ENCODE measurements around the gene QSER1. TPM values are rescaled to one million over a fixed set of nuclear protein-coding genes. Genes with fewer than 3 reads are reported as not detected.
"Not testable (repeated sequence)": the region's sequence is repeated elsewhere in the genome, so short reads cannot be mapped to it uniquely, and the experiment has no call there.

The QSER1 gene
- total RNA-seq, 2 experiments from 2014 or later, result 9.8 to 11.2 TPM

- Mint-ChIP-seq H3K27me3 (no peaks in the 10 kb centered on the region), H3K4me3 (no peak overlapping the region), H3K4me1 (no peaks in the 10 kb centered on the region), H3K27ac (no peak overlapping the region), H3K36me3 (ENCODE audit: low read depth) (peaks cover 16% of the 10 kb centered on the region), H3K9me3 (peaks cover 8% of the 10 kb centered on the region)
- ChIA-PET CTCF (interaction anchor here (0.5 to 1.2 kb wide), 2 partner anchors 10 to 108 kb away, joined by 3 read pairs; no protein-coding TSS in a partner anchor), POLR2A (no interaction called here)
- no peak for DNase-seq
Observed at GRCh38 chr11:32949739-32950138, 57.1 kb downstream of the QSER1 start.

GRCh38 chr11:32952421-32952820 lies 59.8 kb downstream of the QSER1 start:
- no peak overlapping the region for H3K27ac Mint-ChIP-seq
- no peak overlapping the region for H3K4me3 Mint-ChIP-seq
- POLR2A ChIA-PET, result no interaction called here
- peaks cover 10% of the 10 kb centered on the region for H3K36me3 Mint-ChIP-seq (ENCODE audit: low read depth)
- no peaks in the 10 kb centered on the region for H3K4me1 Mint-ChIP-seq
- H3K9me3 Mint-ChIP-seq, result peaks cover 5% of the 10 kb centered on the region
- CTCF ChIA-PET, result no interaction called here
- no peaks in the 10 kb centered on the region for H3K27me3 Mint-ChIP-seq
- no peak for DNase-seq

- Mint-ChIP-seq H3K4me3 (no peak overlapping the region), H3K9me3 (no peaks in the 10 kb centered on the region), H3K27me3 (no peaks in the 10 kb centered on the region), H3K4me1 (no peaks in the 10 kb centered on the region), H3K36me3 (ENCODE audit: low read depth) (no peaks in the 10 kb centered on the region), H3K27ac (no peak overlapping the region)
- ChIA-PET POLR2A (no interaction called here), CTCF (no interaction called here)
- DNase-seq, result no peak
Observed at GRCh38 chr11:32953700-32954099, 61.1 kb downstream of the QSER1 start.

GRCh38 chr11:32960553-32961164 lies 68.0 kb downstream of the QSER1 start:
- POLR2A ChIA-PET, result no interaction called here
- no peaks in the 10 kb centered on the region for H3K27me3 Mint-ChIP-seq
- CTCF ChIA-PET, result interaction anchor here (0.9 to 8.5 kb wide), 4 partner anchors 11 to 201 kb away, joined by 3 to 121 read pairs (median 3); partner anchors contain the start of gene CSTF3
- no peak overlapping the region for H3K27ac Mint-ChIP-seq
- H3K4me1 Mint-ChIP-seq, result peaks cover 9% of the 10 kb centered on the region
- H3K36me3 Mint-ChIP-seq (ENCODE audit: low read depth), result peaks cover 8% of the 10 kb centered on the region
- H3K4me3 Mint-ChIP-seq, result no peak overlapping the region
- no peaks in the 10 kb centered on the region for H3K9me3 Mint-ChIP-seq
- DNase-seq, result no peak

GRCh38 chr11:32962016-32962415 lies 69.4 kb downstream of the QSER1 start:
- H3K27ac Mint-ChIP-seq, result no peak overlapping the region
- H3K27me3 Mint-ChIP-seq, result no peaks in the 10 kb centered on the region
- H3K36me3 Mint-ChIP-seq (ENCODE audit: low read depth), result peaks cover 13% of the 10 kb centered on the region
- no peak overlapping the region for H3K4me3 Mint-ChIP-seq
- ChIA-PET CTCF (interaction anchor here (0.9 to 8.5 kb wide), 2 partner anchors 82 to 103 kb away, joined by 3 to 121 read pairs; no protein-coding TSS in a partner anchor), POLR2A (no interaction called here)
- H3K4me1 Mint-ChIP-seq, result peaks cover 14% of the 10 kb centered on the region
- no peak for DNase-seq
- H3K9me3 Mint-ChIP-seq, result no peaks in the 10 kb centered on the region

GRCh38 chr11:32963721-32964120 lies 71.1 kb downstream of the QSER1 start:
- no peak overlapping the region for H3K27ac Mint-ChIP-seq
- ChIA-PET CTCF (interaction anchor here (3.4 kb wide), 1 partner anchor 102 kb away, joined by 17 read pairs; no protein-coding TSS in a partner anchor), POLR2A (no interaction called here)
- H3K36me3 Mint-ChIP-seq (ENCODE audit: low read depth), result peaks cover 15% of the 10 kb centered on the region
- no peak overlapping the region for H3K4me3 Mint-ChIP-seq
- no peaks in the 10 kb centered on the region for H3K9me3 Mint-ChIP-seq
- H3K4me1 Mint-ChIP-seq, result peaks cover 14% of the 10 kb centered on the region
- DNase-seq, result no peak
- no peaks in the 10 kb centered on the region for H3K27me3 Mint-ChIP-seq

GRCh38 chr11:32968541-32968940 lies 75.9 kb downstream of the QSER1 start:
- Mint-ChIP-seq H3K4me3 (no peak overlapping the region), H3K27me3 (no peaks in the 10 kb centered on the region), H3K36me3 (ENCODE audit: low read depth) (peaks cover 7% of the 10 kb centered on the region), H3K27ac (no peak overlapping the region), H3K9me3 (no peaks in the 10 kb centered on the region), H3K4me1 (peaks cover 5% of the 10 kb centered on the region)
- CTCF ChIA-PET, result interaction anchor here (3.1 kb wide), 1 partner anchor 97 kb away, joined by 18 read pairs; no protein-coding TSS in a partner anchor
- no peak for DNase-seq
- POLR2A ChIA-PET, result no interaction called here

GRCh38 chr11:32972233-32972632 lies 79.6 kb downstream of the QSER1 start:
- POLR2A ChIA-PET; H3K4me3 Mint-ChIP-seq; H3K27ac Mint-ChIP-seq; H3K4me1 Mint-ChIP-seq; H3K9me3 Mint-ChIP-seq; DNase-seq; H3K27me3 Mint-ChIP-seq; H3K36me3 Mint-ChIP-seq (ENCODE audit: low read depth): not testable (repeated sequence)
- CTCF ChIA-PET, result interaction anchor here (1.1 to 1.2 kb wide), 2 partner anchors 12 to 54 kb away, joined by 3 read pairs; no protein-coding TSS in a partner anchor

GRCh38 chr11:32972781-32973180 lies 80.2 kb downstream of the QSER1 start:
- no peaks in the 10 kb centered on the region for H3K9me3 Mint-ChIP-seq
- no peak overlapping the region for H3K27ac Mint-ChIP-seq
- H3K4me1 Mint-ChIP-seq, result no peaks in the 10 kb centered on the region
- ChIA-PET CTCF (interaction anchor here (0.6 kb wide), 1 partner anchor 105 kb away, joined by 3 read pairs; no protein-coding TSS in a partner anchor), POLR2A (no interaction called here)
- no peaks in the 10 kb centered on the region for H3K27me3 Mint-ChIP-seq
- H3K4me3 Mint-ChIP-seq, result no peak overlapping the region
- DNase-seq, result no peak
- H3K36me3 Mint-ChIP-seq (ENCODE audit: low read depth), result peaks cover 6% of the 10 kb centered on the region

GRCh38 chr11:32982626-32983025 lies 90.0 kb downstream of the QSER1 start:
- H3K27me3 Mint-ChIP-seq, result no peaks in the 10 kb centered on the region
- H3K27ac Mint-ChIP-seq, result no peak overlapping the region
- DNase-seq, result no peak
- POLR2A ChIA-PET, result no interaction called here
- H3K9me3 Mint-ChIP-seq, result no peaks in the 10 kb centered on the region
- H3K36me3 Mint-ChIP-seq (ENCODE audit: low read depth), result no peaks in the 10 kb centered on the region
- H3K4me3 Mint-ChIP-seq, result no peak overlapping the region
- CTCF ChIA-PET, result interaction anchor here (1.7 kb wide), 1 partner anchor 81 kb away, joined by 5 read pairs; no protein-coding TSS in a partner anchor
- no peaks in the 10 kb centered on the region for H3K4me1 Mint-ChIP-seq

GRCh38 chr11:32983506-32983905 lies 90.9 kb downstream of the QSER1 start:
- Mint-ChIP-seq H3K9me3 (no peaks in the 10 kb centered on the region), H3K4me3 (no peak overlapping the region), H3K4me1 (no peaks in the 10 kb centered on the region), H3K27me3 (no peaks in the 10 kb centered on the region), H3K36me3 (ENCODE audit: low read depth) (no peaks in the 10 kb centered on the region), H3K27ac (no peak overlapping the region)
- CTCF ChIA-PET, result interaction anchor here (1.7 kb wide), 2 partner anchors 80 to 82 kb away, joined by 5 to 6 read pairs; no protein-coding TSS in a partner anchor
- POLR2A ChIA-PET, result interaction anchor here (1.0 kb wide), 1 partner anchor 23 kb away, joined by 3 read pairs; no protein-coding TSS in a partner anchor
- DNase-seq, result no peak

GRCh38 chr11:32985600-32985999 lies 93.0 kb downstream of the QSER1 start:
- no peak overlapping the region for H3K27ac Mint-ChIP-seq
- ChIA-PET POLR2A (interaction anchor here (1.5 kb wide), 1 partner anchor 30 kb away, joined by 3 read pairs; the partner anchor contains the start of gene DEPDC7), CTCF (interaction anchor here (0.7 kb wide), 2 partner anchors 144 to 427 kb away, joined by 3 to 5 read pairs; no protein-coding TSS in a partner anchor)
- H3K27me3 Mint-ChIP-seq, result no peaks in the 10 kb centered on the region
- H3K4me3 Mint-ChIP-seq, result no peak overlapping the region
- H3K36me3 Mint-ChIP-seq (ENCODE audit: low read depth), result no peaks in the 10 kb centered on the region
- no peaks in the 10 kb centered on the region for H3K4me1 Mint-ChIP-seq
- no peaks in the 10 kb centered on the region for H3K9me3 Mint-ChIP-seq
- DNase-seq, result no peak

- POLR2A ChIA-PET, result no interaction called here
- peaks cover 6% of the 10 kb centered on the region for H3K9me3 Mint-ChIP-seq
- H3K4me1 Mint-ChIP-seq, result no peaks in the 10 kb centered on the region
Observed at GRCh38 chr11:32987851-32988250, 95.2 kb downstream of the QSER1 start.

GRCh38 chr11:32990481-32990880 lies 97.9 kb downstream of the QSER1 start:
- ChIA-PET CTCF (interaction anchor here (0.6 to 1.3 kb wide), 2 partner anchors 68 to 75 kb away, joined by 4 read pairs; no protein-coding TSS in a partner anchor), POLR2A (no interaction called here)
- no peaks in the 10 kb centered on the region for H3K36me3 Mint-ChIP-seq (ENCODE audit: low read depth)
- no peaks in the 10 kb centered on the region for H3K4me1 Mint-ChIP-seq
- no peak for DNase-seq
- no peak overlapping the region for H3K27ac Mint-ChIP-seq
- H3K4me3 Mint-ChIP-seq, result no peak overlapping the region
- H3K9me3 Mint-ChIP-seq, result peaks cover 6% of the 10 kb centered on the region
- peaks cover 16% of the 10 kb centered on the region for H3K27me3 Mint-ChIP-seq

More at GRCh38 chr11:32987851-32988250, 95.2 kb downstream of the QSER1 start:
- no peak overlapping the region for H3K27ac Mint-ChIP-seq
- peaks cover 2% of the 10 kb centered on the region for H3K27me3 Mint-ChIP-seq
- CTCF ChIA-PET, result no interaction called here
- no peak overlapping the region for H3K4me3 Mint-ChIP-seq
- no peak for DNase-seq
- no peaks in the 10 kb centered on the region for H3K36me3 Mint-ChIP-seq (ENCODE audit: low read depth)

Measured in activated CD4-positive, alpha-beta memory T cell treated with anti-CD3 and anti-CD28 coated beads, Interleukin-2, amount 10 ng/mL, durations not matched to agents 7 days and 5 days (primary cell).